ENCODE measurements around the gene C9. TPM values are rescaled to one million over a fixed set of nuclear protein-coding genes. Genes with fewer than 3 reads are reported as not detected.
A peak's percentile ranks its signal among the peaks of the same experiment; 100 is the strongest.

The C9 gene
- polyA plus RNA-seq, 2 of the 4 experiments (the other 2 are of a cell fraction) = 0.03 TPM; not detected in 1

DNA sequence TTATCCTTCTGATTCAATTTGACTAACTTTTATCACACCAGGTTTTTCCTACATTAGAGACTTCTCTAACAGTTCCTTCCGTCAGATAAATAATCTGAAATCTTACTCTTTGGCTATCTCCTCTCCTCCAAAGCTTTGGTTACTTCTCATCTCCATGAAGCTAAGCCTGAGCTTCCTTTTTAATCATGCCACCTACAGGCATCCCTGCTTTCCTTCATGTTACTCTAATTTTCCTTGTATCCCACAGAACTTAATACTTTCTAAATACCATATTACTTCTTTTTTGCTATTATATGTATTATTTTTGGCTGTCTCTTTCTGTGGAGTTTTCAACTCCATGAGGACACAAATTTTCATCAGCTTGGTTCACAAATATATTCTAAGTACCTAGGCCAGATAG, 49.7 kb downstream of the C9 start:
- Histone ChIP-seq H3K4me3 (no peak overlapping the region), H3K27ac (no peak overlapping the region), H3K4me2 (no peak overlapping the region), H3K4me1 (no peaks in the 10 kb centered on the region), H3K9me3 (peaks cover 3% of the 10 kb centered on the region; the same call in 1 of the 3 replicates)
- FAIRE-seq (no peak), DNase-seq (ENCODE audit: low read depth in 1 of 2, low spot score in 1 of 2) (peak in 1 of 2 experiments; percentile 5), ATAC-seq (no peak)
- TF ChIP-seq FOXS1 (CRISPR knock-in tag; IDR thresholded peaks at IDR 0.05) (no peak), CBX2 (IDR thresholded peaks at IDR 0.05; ENCODE audit: borderline replicate concordance, low read depth) (no peak), ZSCAN20 (CRISPR knock-in tag; IDR thresholded peaks at IDR 0.05) (no peak), RAD21 (conservative IDR thresholded peaks at IDR 0.05 in 1 of 2, IDR thresholded peaks at IDR 0.05 in 1 of 2) (peak in 1 of 2 experiments; percentile 31; a peak in 1 of 5 replicates)
- ChIA-PET POLR2A (no interaction called here), CTCF (interaction anchor here (1.4 kb wide), 1 partner anchor 96 kb away, joined by 3 read pairs; no protein-coding TSS in a partner anchor)
- WGBS (ENCODE audit: missing lambda C conversion rate) = 91% methylated on average over 1 of the region's 1 CpG

DNA sequence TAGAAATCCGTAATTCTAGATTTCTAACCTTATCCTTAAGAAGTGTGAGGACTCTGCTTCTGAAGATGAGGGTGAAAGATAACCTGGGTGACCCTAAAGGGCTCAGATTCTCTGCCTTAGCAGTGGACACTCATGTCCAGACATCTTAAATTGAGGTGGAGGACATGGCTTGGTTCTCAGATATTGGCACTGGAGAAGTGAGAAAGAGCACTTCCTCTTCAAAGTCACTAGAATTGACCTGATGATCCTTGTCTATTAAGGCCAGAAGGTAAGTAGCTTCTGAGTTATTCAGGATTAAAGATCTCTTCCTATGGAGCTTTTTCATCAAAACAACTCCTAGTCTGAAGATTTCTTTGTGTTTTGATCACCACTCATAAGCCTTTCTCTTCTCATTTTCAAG, 54.8 kb downstream of the C9 start:
- ATAC-seq (no peak), FAIRE-seq (no peak), DNase-seq (ENCODE audit: low read depth in 1 of 2, low spot score in 1 of 2) (no peak)
- H3K4me1 ChIP-seq = no peaks in the 10 kb centered on the region
- ChIA-PET CTCF (interaction anchor here (1.7 kb wide), 1 partner anchor 67 kb away, joined by 5 read pairs; no protein-coding TSS in a partner anchor), POLR2A (no interaction called here)
- TF ChIP-seq HDAC2 (IDR thresholded peaks at IDR 0.05) (no peak), KDM1A (IDR thresholded peaks at IDR 0.05; ENCODE audit: low read depth) (no peak), CEBPB (IDR thresholded peaks at IDR 0.05) (no peak), EP300 (IDR thresholded peaks at IDR 0.05) (no peak), NFE2L2 (conservative IDR thresholded peaks at IDR 0.05; ENCODE audit: low read length) (no peak)
- TF ChIP-seq, protein P1, sequence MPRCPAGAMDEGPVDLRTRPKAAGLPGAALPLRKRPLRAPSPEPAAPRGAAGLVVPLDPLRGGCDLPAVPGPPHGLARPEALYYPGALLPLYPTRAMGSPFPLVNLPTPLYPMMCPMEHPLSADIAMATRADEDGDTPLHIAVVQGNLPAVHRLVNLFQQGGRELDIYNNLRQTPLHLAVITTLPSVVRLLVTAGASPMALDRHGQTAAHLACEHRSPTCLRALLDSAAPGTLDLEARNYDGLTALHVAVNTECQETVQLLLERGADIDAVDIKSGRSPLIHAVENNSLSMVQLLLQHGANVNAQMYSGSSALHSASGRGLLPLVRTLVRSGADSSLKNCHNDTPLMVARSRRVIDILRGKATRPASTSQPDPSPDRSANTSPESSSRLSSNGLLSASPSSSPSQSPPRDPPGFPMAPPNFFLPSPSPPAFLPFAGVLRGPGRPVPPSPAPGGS (IDR thresholded peaks at IDR 0.05) = no peak
- TF ChIP-seq, protein P2, sequence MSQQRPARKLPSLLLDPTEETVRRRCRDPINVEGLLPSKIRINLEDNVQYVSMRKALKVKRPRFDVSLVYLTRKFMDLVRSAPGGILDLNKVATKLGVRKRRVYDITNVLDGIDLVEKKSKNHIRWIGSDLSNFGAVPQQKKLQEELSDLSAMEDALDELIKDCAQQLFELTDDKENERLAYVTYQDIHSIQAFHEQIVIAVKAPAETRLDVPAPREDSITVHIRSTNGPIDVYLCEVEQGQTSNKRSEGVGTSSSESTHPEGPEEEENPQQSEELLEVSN (IDR thresholded peaks at IDR 0.05; ENCODE audit: borderline replicate concordance, low read depth) = no peak
- H3K27ac ChIP-seq = no peak overlapping the region
- no peak overlapping the region for H3K4me3 ChIP-seq
- H3K9me3 ChIP-seq = no peaks in the 10 kb centered on the region
- whole genome bisulfite sequencing (ENCODE audit: missing lambda C conversion rate) = 90% methylated on average over 1 of the region's 1 CpG
- no peak overlapping the region for H3K4me2 ChIP-seq

DNA sequence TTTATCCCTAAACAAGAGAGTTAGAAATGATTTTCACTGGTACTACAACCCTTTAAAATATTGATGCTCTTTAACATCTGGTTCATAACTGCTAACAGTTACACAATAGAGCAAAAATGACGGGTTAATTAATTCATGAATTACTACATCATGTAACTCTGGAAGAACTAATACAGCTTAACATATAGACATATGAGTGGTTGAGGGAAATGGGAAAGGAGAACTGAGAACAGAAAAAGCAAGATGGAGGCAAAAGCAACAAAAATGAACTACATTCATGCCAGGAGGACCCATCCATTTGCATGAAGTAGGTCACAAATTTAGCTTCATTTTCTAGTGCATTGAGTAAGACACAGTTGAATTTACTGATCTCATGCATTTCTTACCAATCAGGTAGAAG, 61.8 kb downstream of the C9 start:
- peak; percentile 36 for FAIRE-seq
- TF ChIP-seq HOXB5 (CRISPR knock-in tag; IDR thresholded peaks at IDR 0.05) (no peak), NPAS2 (CRISPR knock-in tag; IDR thresholded peaks at IDR 0.05; ENCODE audit: borderline replicate concordance) (no peak), KDM1A (IDR thresholded peaks at IDR 0.05; ENCODE audit: low read depth) (no peak), ZFP36 (IDR thresholded peaks at IDR 0.05; ENCODE audit: borderline replicate concordance, partially characterized antibody) (no peak), MAZ (IDR thresholded peaks at IDR 0.05; ENCODE audit: borderline replicate concordance, low read depth, low read length) (no peak), CHD4 (IDR thresholded peaks at IDR 0.05; ENCODE audit: borderline replicate concordance) (no peak), POLR2AphosphoS2 (conservative IDR thresholded peaks at IDR 0.05; ENCODE audit: low read length) (no peak), CEBPB (IDR thresholded peaks at IDR 0.05) (no peak), PHF8 (IDR thresholded peaks at IDR 0.05; ENCODE audit: borderline replicate concordance, low read depth) (no peak), BHLHE40 (IDR thresholded peaks at IDR 0.05; ENCODE audit: low read depth, low read length) (no peak), RNF2 (IDR thresholded peaks at IDR 0.05; ENCODE audit: borderline replicate concordance, low read depth) (no peak), FOSL2 (IDR thresholded peaks at IDR 0.05) (no peak), FOSL2 (CRISPR knock-in tag; IDR thresholded peaks at IDR 0.05) (no peak), RAD21 (conservative IDR thresholded peaks at IDR 0.05 in 1 of 2, IDR thresholded peaks at IDR 0.05 in 1 of 2) (no peak), SREBF2 (IDR thresholded peaks at IDR 0.05) (no peak), HDAC2 (IDR thresholded peaks at IDR 0.05) (no peak), FOSB (CRISPR knock-in tag; IDR thresholded peaks at IDR 0.05) (no peak), ESRRA (IDR thresholded peaks at IDR 0.05; ENCODE audit: borderline replicate concordance, low read length) (no peak)
- TF ChIP-seq, protein P3, sequence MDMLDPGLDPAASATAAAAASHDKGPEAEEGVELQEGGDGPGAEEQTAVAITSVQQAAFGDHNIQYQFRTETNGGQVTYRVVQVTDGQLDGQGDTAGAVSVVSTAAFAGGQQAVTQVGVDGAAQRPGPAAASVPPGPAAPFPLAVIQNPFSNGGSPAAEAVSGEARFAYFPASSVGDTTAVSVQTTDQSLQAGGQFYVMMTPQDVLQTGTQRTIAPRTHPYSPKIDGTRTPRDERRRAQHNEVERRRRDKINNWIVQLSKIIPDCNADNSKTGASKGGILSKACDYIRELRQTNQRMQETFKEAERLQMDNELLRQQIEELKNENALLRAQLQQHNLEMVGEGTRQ (IDR thresholded peaks at IDR 0.05) = no peak

More for the DNA sequence above, 61.8 kb downstream of the C9 start:
- whole genome bisulfite sequencing (ENCODE audit: missing lambda C conversion rate) = 85% methylated on average over 1 of the region's 1 CpG
- ChIA-PET CTCF (interaction anchor here (1.4 to 2.3 kb wide), 2 partner anchors 19 to 20 kb away, joined by 3 to 10 read pairs; no protein-coding TSS in a partner anchor), POLR2A (no interaction called here)
- Histone ChIP-seq H3K4me3 (no peak overlapping the region), H3K4me1 (no peaks in the 10 kb centered on the region), H3K27ac (no peak overlapping the region), H3K9me3 (peaks cover 10% of the 10 kb centered on the region; the same call in 1 of the 3 replicates), H3K4me2 (no peak overlapping the region)
- no peak for DNase-seq (ENCODE audit: low read depth in 1 of 2, low spot score in 1 of 2)
- ATAC-seq = no peak

All from A549 (cell line).